NK-92 treated with Interleukin-12 subunit alpha and Interleukin-12 subunit beta, amount 100 ng/mL, for 24 hours (cell line): ENCODE results near the gene ANKS1A.
"Not testable (repeated sequence)": the region's sequence is repeated elsewhere in the genome, so short reads cannot be mapped to it uniquely, and the experiment has no call there.

ENCODE experiments used
- DNase-seq: peaks from one replicate; lab custom pipeline; 2025; lab: John Stamatoyannopoulos, UW

ANKS1A gene

GRCh38 chr6:34992376-34992775, 103.3 kb downstream of the ANKS1A start:
- DNase-seq = no peak

GRCh38 chr6:34993213-34993612, 104.2 kb downstream of the ANKS1A start:
- DNase-seq = no peak

GRCh38 chr6:34994693-34995092, 105.6 kb downstream of the ANKS1A start:
- no peak for DNase-seq

- DNase-seq = not testable (repeated sequence)
Measured at GRCh38 chr6:34998417-34998816, 109.4 kb downstream of the ANKS1A start.

- DNase-seq = not testable (repeated sequence)
Measured at GRCh38 chr6:34999153-34999552, 110.1 kb downstream of the ANKS1A start.

GRCh38 chr6:34999962-35000361, 110.9 kb downstream of the ANKS1A start:
- not testable (repeated sequence) for DNase-seq

GRCh38 chr6:35001349-35001748, 112.3 kb downstream of the ANKS1A start:
- DNase-seq = not testable (repeated sequence)

GRCh38 chr6:35003886-35004530, 115.0 kb downstream of the ANKS1A start:
- DNase-seq = not testable (repeated sequence)

GRCh38 chr6:35007016-35007415, 118.0 kb downstream of the ANKS1A start:
- DNase-seq = no peak

GRCh38 chr6:35008858-35009257, 119.8 kb downstream of the ANKS1A start:
- DNase-seq = no peak

- DNase-seq = no peak
Measured at GRCh38 chr6:35011096-35012041, 122.3 kb downstream of the ANKS1A start.

GRCh38 chr6:35013701-35014100, 124.6 kb downstream of the ANKS1A start:
- DNase-seq = no peak

GRCh38 chr6:35014341-35014740, 125.3 kb downstream of the ANKS1A start:
- DNase-seq = no peak

GRCh38 chr6:35014786-35015185, 125.7 kb downstream of the ANKS1A start:
- DNase-seq = no peak

- DNase-seq = no peak
Measured at GRCh38 chr6:35015476-35015875, 126.4 kb downstream of the ANKS1A start.

- DNase-seq = no peak
Measured at GRCh38 chr6:35015996-35016395, 126.9 kb downstream of the ANKS1A start.

- no peak for DNase-seq
Measured at GRCh38 chr6:35016502-35017321, 127.7 kb downstream of the ANKS1A start.

GRCh38 chr6:35017411-35018181, 128.5 kb downstream of the ANKS1A start:
- DNase-seq = no peak

GRCh38 chr6:35018182-35018519, 129.1 kb downstream of the ANKS1A start:
- DNase-seq = no peak

GRCh38 chr6:35018746-35019145, 129.7 kb downstream of the ANKS1A start:
- DNase-seq = no peak

- no peak for DNase-seq
Measured at GRCh38 chr6:35019171-35019570, 130.1 kb downstream of the ANKS1A start.

- DNase-seq = no peak
Measured at GRCh38 chr6:35019831-35020230, 130.8 kb downstream of the ANKS1A start.
